Stimulated activated CD8-positive, alpha-beta memory T cell treated with anti-CD3 and anti-CD28 coated beads, Interleukin-2, amount 100 ng/mL, for 48 hours (primary cell): ENCODE measurements around the gene TPSAB1.
"Not testable (repeated sequence)": the region's sequence is repeated elsewhere in the genome, so short reads cannot be mapped to it uniquely, and the experiment has no call there.

Experiments used
- DNase-seq, 2 donors: peaks; one replicate each; pipeline ENCODE4 v3.0.0-alpha.2; 2020; ENCODE audit warnings: low read depth in 2 of 2

TPSAB1 gene

DNA sequence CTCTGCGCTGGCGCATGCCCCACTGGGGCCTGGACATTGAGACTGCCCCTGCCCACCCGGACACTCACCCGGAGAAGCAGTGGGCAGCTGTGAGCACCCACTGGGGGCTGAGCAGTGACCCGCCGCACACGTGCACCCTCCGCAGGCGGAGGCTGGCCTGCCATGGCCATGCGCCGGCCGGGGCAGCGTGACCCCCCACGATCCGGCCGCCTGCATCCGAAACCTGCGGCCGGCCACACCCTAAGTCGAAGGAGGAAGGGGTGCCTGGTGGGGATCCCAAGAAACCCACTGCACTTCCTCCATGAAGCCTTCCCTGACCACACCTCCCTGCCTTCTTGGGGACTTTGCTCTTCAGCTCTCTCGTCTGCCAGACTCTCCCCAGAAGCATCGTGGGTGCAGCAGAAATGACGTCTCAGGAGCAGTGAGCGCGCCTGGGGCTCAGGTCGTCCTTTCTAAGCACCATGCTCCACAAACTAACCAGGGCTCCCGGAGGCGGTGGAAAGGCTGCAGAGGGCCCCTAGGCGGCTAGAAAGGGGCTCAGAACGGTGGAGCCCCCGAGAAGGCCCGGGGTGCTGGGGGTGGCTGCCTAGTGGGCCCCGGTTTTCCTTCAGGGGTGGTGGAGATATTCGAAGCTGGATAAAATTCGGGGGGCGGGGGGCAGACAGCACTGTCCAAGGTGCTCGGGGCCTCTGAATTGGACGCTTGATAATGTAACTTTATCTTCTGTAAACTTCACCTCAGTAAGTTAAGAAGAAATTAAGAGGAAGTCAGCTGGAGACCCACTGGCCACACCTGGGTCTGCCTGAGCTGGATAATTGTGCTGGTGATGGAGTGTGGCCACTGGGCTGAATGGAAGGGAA lies 16.9 kb upstream of the TPSAB1 start:
- DNase-seq = no peak

DNA sequence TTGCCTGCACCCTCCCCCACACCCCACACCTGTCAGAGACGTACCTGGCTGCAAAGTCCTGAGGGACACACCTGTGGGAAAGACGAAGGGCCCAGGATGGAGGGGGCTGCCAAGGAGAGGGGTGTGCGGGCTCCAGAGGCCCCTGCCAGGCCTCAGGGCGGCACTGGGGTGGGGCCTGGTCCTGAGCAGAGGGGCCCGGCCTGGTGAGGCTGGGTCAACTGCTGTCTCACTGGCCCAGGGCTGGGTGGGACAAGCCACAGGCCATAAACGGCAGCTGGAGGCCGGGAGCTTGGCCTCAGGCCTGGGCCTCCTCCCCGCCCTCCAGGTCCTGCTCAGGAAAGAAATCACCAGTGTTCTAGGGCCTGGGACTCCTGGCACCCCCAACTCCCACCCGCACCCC lies 15.9 kb upstream of the TPSAB1 start:
- DNase-seq = no peak

DNA sequence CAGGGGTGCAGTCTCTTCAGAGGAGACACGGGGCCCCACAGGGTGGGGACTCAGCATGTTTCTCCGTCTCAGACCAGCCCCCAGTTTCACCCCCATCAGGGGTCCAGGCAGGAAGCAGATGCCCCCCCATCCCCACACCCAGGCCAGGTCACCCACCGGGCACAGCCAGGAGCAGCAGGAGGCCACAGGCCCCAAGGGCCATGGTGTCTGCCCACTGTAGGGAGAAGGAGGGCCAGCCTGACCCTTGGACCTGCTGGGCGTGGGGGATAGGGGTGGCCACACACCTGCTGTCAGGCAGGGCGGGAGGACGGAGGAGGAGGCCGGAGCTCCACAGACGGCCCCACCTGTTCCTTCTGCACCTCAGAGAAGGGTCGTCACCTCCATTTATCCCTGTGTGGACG lies 15.5 kb upstream of the TPSAB1 start, which contains the start of gene TPSG1:
TPSG1 (minus strand) TSS at position 218 of the 401 bp plus-strand sequence; CDS start at position 202, 16 bp downstream.
- no peak for DNase-seq

DNA sequence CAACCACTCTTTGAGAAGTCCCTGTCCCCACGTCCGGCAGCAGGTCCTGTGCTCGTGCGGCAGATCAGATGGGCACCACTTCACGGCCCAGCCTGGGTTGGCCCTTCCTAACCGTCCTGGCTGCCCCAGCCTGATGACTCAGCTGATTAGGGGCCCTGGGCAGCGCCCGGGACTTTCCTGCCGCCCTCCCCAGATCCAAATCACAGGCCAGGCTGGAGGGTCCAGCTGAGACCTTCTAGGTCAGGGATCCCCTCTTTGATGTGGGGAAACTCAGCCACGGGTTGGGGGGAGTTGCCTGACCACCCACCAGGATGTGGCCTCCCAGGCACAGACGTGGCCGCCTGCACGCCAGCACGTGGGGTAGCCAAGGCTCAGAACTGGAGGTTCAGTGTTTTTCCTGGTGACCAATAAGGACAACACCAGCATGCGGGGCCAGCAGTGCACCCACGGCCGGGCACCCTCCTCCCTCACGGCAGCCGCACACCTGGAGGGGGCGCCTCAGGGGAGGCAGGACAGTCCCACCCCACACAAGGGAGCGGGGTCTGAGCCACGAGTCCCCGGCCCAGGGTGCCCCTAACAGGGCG lies 14.7 kb upstream of the TPSAB1 start:
- not testable (repeated sequence) for DNase-seq

DNA sequence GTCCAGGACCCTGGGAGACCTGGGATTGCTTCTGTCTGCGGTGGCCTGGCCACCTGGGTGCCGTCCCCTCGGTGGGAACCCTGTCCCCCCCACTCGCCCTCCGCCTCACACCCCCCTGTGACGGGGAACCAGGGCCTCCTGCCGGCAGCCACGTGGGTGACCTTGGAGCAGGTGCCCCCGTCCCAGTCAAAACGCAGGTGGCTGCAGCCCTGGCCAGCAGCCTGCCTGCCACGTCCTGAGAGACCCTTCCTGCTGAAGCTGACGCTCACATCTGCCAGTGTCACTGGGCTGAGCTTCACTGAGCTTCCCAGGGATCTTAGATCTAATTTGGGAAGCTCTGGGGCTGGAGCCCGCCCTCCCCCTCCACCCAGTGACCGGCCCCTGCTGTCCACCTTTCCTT lies 13.8 kb upstream of the TPSAB1 start:
- not testable (repeated sequence) for DNase-seq

DNA sequence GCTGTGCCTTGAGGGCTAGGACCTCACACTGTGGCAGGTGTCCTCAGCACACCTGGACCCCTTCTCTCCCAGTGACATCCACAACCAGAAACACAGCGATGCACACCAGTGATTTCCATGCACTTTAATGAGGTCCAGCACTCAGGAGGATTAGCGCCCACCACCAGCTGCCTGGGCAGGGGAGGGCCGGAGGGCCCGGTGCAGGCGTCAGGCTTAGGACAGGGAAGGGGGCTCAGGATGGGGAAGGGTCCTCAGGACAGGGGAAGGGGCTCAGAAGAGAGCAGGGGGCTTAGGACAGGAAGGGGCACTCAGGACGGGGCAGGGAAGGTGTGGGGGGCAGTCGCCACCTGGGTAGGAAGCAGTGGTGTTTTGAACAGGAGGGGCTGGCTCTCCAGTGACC lies 12.3 kb upstream of the TPSAB1 start:
- DNase-seq = not testable (repeated sequence)

DNA sequence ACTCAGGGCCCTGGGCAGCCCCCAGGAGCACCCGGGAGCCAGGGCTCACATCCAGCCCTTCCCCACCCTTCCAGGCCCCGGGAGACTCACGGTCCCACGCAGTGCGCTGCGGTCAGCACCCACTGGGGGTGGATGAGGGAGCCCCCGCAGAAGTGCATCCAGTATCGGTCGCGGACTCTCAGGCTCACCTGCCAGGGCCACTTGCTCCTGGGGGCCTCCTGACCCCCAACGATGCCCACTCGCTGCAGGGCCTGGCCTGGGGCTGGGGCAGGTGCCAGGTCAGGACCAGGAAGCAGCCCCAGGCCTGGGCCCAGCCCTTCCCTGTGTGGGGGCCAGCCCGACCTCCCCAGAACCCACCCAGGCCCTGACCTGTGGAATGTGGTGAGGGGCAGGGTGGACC lies 11.0 kb upstream of the TPSAB1 start:
- not testable (repeated sequence) for DNase-seq

DNA sequence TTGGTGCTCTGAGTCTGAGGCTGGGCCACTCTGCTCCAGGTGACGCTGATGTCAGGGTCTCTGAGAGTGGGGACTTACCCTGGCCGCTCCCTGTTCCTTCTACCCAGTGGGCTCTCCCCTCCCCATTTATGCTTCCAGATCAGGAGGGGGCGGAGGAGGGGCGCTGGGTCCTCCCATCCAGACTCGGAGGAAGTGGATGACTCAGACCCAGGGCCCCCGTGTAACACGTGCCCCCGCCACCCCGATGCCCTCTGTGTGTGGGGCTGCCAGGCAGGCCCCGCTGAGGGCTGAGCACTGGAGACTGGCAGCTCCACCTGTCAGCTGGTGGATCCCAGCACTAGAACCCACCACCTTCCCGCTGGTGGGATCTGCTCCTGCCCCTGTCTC lies 10.4 kb upstream of the TPSAB1 start, which contains the start of gene TPSB2:
TPSB2 (minus strand) TSS at position 101 of the 387 bp plus-strand sequence. CDS start 233 bp downstream, outside the sequence.
- not testable (repeated sequence) for DNase-seq

- not testable (repeated sequence) for DNase-seq
Measured at GRCh38 chr16:1230471-1231212, 9.9 kb upstream of the TPSAB1 start.

DNA sequence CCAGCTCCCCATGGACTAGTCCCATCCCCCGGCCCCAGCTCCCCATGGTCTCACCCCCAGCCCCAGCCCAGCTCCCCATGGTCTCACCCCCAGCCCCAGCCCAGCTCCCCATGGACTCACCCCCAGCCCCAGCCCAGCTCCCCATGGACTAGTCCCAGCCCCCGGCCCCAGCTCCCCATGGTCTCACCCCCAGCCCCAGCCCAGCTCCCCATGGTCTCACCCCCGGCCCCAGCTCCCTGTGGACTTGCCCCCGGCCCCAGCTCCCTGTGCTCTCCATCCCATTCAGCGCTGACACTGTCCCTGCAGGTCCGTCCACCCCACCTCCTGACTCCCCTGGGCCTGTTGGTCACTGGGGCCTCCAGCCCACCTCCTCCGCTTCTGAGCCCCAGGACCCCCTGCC lies 9.2 kb upstream of the TPSAB1 start:
- not testable (repeated sequence) for DNase-seq

- DNase-seq = not testable (repeated sequence)
Measured at GRCh38 chr16:1232049-1232748, 8.3 kb upstream of the TPSAB1 start.

DNA sequence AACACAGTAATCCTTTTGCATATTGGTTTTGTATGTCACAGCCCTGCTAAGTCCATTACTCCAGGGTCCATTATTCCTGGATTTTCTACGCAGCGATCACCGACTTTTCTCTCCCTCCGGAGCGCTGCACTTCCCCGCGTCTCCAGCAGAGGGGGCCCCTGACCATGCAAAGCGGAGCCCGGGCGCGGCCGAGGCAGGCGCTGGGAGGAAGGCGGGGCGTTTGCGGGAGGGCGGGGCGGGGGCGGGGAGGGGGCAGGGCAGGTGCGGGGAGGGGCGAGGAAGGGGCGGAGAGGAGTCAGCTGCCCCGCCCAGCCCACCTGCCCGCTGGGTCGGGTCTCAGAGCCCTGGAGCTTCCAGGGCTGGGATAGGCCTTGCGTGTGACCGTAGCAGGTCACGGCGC lies 3.8 kb upstream of the TPSAB1 start:
- DNase-seq = not testable (repeated sequence)

- no peak for DNase-seq
Measured at GRCh38 chr16:1237990-1238389, 2.5 kb upstream of the TPSAB1 start.

DNA sequence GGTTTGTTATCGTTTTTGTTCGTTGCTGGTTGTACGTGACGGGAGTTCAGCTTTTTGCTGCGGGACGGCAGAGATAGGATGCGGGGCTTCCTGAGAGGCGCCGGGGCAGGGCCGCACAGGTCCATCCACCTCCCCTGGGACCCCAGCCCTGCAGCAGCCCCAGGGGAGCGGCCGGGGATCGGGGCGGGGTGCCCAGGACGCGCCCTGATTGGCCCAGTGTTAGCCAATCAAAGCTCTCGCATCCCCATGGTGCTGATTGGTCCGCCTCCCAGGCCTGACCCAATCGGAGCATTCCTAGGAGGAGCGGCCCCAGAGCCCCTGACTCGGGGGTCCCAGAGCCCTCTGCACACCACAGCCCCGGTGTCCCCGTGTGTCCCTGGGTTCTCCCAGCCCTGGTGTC lies 1.6 kb upstream of the TPSAB1 start:
- not testable (repeated sequence) for DNase-seq

DNA sequence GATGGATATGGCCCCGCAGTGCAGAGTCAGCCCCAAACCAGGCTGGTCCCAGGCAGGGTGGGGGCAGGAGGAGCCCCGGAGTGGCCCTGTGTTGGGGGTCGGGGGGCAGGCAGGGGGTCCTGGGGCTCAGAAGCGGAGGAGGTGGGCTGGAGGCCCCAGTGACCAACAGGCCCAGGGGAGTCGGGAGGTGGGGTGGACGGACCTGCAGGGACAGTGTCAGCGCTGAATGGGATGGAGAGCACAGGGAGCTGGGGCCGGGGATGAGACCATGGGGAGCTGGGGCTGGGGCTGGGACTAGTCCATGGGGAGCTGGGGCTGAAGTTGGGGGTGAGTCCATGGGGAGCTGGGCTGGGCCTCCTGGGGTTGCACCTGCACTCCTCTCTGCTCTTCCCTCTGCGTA lies 930 bp upstream of the TPSAB1 start:
- not testable (repeated sequence) for DNase-seq

GRCh38 chr16:1241081-1241480 lies 576 bp downstream of the TPSAB1 start:
- DNase-seq = not testable (repeated sequence)

DNA sequence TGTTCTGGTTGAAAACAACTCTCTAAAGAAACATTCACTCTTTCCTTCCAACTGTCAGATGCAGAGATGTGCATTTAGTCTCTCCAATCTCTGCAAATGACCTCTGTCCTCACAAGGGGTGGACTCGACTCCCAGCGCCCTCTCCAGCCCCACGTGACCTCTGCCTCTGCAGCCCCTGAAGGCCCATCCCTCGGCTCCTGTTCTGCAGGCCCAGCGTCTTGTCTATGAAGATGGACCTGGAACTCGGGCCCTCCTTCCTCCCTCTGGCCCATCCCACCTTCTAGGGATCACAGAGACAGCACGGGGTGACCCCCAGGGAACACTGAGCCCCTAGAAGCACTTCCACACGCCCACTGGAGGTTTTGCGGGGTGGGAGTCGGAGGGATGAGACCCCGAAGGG lies 2.9 kb downstream of the TPSAB1 start:
- DNase-seq = not testable (repeated sequence)

DNA sequence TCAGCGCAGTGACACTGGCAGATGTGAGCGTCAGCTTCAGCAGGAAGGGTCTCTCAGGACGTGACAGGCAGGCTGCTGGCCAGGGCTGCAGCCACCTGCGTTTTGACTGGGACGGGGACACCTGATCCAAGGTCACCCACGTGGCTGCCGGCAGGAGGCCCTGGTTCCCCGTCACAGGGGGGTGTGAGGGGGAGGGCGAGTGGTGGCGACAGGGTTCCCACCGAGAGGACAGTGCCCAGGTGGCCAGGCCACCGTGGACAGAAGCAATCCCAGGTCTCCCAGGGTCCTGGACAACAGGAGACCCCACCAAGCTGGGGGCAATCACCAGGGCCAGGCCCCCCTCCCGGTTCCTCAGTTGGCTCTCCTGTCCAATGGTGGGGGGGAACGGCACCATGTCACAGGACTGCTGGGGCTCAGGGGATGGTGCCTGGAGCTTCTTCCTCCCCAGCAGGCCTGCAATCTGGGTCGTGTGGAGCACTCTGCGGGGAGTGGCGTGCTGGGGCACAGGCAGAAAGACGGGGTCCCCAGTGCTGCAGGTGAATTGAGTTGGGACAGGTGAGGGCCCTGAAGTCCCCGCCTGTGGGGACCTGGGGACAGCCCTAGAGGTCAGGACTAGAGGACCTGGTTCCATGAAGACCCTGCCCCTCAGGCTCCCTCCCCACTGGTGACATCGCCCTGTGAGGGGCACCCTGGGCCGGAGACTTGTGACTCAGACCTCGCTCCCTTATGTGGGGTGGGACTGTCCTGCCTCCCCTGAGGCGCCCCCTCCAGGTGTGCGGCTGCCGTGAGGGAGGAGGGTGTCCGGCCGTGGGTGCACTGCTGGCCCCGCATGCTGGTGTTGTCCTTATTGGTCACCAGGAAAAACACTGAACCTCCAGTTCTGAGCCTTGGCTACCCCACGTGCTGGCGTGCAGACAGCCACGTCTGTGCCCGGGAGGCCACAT lies 3.7 kb downstream of the TPSAB1 start:
- DNase-seq = not testable (repeated sequence)

GRCh38 chr16:1244881-1245280 lies 4.4 kb downstream of the TPSAB1 start:
- no peak for DNase-seq

DNA sequence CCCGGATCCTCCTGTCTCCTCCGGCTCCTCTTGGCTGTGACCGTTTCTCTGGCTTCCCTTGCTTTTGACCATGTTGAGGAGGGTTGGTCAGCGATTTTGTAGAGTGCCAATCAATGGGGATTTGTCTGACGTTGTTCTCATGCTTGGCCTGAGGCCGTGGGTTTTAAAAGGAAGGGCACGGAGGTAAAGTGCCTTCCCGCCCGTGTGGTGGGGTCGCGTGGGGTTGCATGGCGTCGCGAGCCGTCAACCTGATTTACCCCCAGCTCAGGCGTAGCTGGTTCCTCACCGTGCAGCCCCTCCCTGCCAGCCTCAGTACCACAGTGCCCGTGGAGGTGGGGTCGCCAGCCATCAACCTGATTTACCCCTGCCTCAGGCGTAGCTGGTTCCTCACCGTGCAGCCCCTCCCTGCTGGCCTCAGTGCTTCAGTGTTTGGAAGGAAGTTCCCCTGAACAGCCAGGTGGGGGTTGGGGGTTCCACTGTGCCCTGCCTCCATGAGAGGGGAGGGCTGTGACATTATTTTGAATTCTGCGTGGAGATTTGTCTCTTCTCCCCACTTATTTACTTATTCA lies 5.0 kb downstream of the TPSAB1 start:
- no peak for DNase-seq
